ENCODE data around the gene JKAMP. TPM values are rescaled to one million over a fixed set of nuclear protein-coding genes. Genes with fewer than 3 reads are reported as not detected.

Gene JKAMP
- total RNA-seq, 1 experiment from 2014 or later = 46.5 TPM

- H3K4me3 ChIP-seq (replicated peaks in 1 of 2; ENCODE audit: low read depth in 1 of 2, low read length in 2 of 2) = no peak overlapping the region
- no peak overlapping the region for H3K27ac ChIP-seq (ENCODE audit: low read depth, low read length)
- H3K4me2 ChIP-seq (ENCODE audit: low read length) = no peak overlapping the region
- ChIA-PET POLR2A (no interaction called here), RAD21 (ENCODE audit: low non-redundant PET in 1 of 2, low total read pairs in 2 of 2, uncharacterized antibody in 2 of 2, unreplicated experiment in 2 of 2) (interaction anchor here in 1 of 2 experiments (1.2 kb wide), 1 partner anchor 97 kb away, joined by 3 read pairs; no protein-coding TSS in a partner anchor), CTCF (no interaction called here)
- H3K9me3 ChIP-seq (ENCODE audit: control insufficient read depth in 1 of 2, insufficient read depth in 1 of 2, low read depth in 1 of 2, low read length in 2 of 2) = no peaks in the 10 kb centered on the region
- no peak for TF ChIP-seq CEBPB (IDR thresholded peaks at IDR 0.05; ENCODE audit: low read depth)
- TF ChIP-seq ATF3 (IDR thresholded peaks at IDR 0.05) = no peak
- no peak for TF ChIP-seq CTCF (IDR thresholded peaks at IDR 0.05 in 2 of 3, conservative IDR thresholded peaks at IDR 0.05 in 1 of 3; ENCODE audit: borderline replicate concordance in 1 of 3, insufficient read depth in 1 of 3, low read depth in 2 of 3, low read length in 2 of 3)
- TF ChIP-seq JUND (IDR thresholded peaks at IDR 0.05) = no peak
- TF ChIP-seq RAD21 (IDR thresholded peaks at IDR 0.05; ENCODE audit: low read depth) = no peak
- no peak for TF ChIP-seq EGR1 (IDR thresholded peaks at IDR 0.05; ENCODE audit: low read depth)
- no peak for TF ChIP-seq SIN3A (IDR thresholded peaks at IDR 0.05; ENCODE audit: low read depth)
- TF ChIP-seq ZFX (IDR thresholded peaks at IDR 0.05) = no peak
- no peak for TF ChIP-seq MAX (IDR thresholded peaks at IDR 0.05)
- TF ChIP-seq YY1 (IDR thresholded peaks at IDR 0.05; ENCODE audit: extremely low read depth, insufficient replicate concordance, low read depth, low read length) = no peak
- no peak for TF ChIP-seq CBX3 (IDR thresholded peaks at IDR 0.05; ENCODE audit: low read depth)
- no peak for TF ChIP-seq POLR2AphosphoS5 (IDR thresholded peaks at IDR 0.05; ENCODE audit: low read depth, low read length)
- H2AFZ ChIP-seq (ENCODE audit: low read depth, low read length, poor library complexity, severe bottlenecking) = no peak overlapping the region
- intact Hi-C loops (cut with micrococcal nuclease) = no loop called here
- H4K20me1 ChIP-seq (ENCODE audit: insufficient read depth) = no peaks in the 10 kb centered on the region
- H3K9me2 ChIP-seq (ENCODE audit: insufficient read depth) = no peaks in the 10 kb centered on the region
- peaks cover 41% of the 10 kb centered on the region for H3K79me2 ChIP-seq (ENCODE audit: insufficient read depth, low read length)
- peaks cover 10 to 29% of the 10 kb centered on the region in 2 experiments for H3K4me1 ChIP-seq (ENCODE audit: control insufficient read depth in 1 of 2, insufficient read depth in 2 of 2, low read length in 2 of 2)
- no peak for ATAC-seq
- H3K9ac ChIP-seq (ENCODE audit: low read length) = no peak overlapping the region
- H3K27me3 ChIP-seq (ENCODE audit: insufficient read depth, low read length) = no peaks in the 10 kb centered on the region
- DNase-seq (ENCODE audit: low read depth, low spot score) = no peak
- peaks cover 6 to 10% of the 10 kb centered on the region in 2 experiments; a peak in 3 of 4 replicates for H3K36me3 ChIP-seq (ENCODE audit: control insufficient read depth in 1 of 2, insufficient read depth in 2 of 2, low read length in 2 of 2)
- no TSS peak for BruUV-seq (replicated peaks)
Observed at GRCh38 chr14:59480166-59480565, 4.2 kb upstream of the JKAMP start.

All from HCT116 (cell line).